SK-MEL-5 (cell line): ENCODE measurements around the gene ACTN4. TPM values are rescaled to one million over a fixed set of nuclear protein-coding genes. Genes with fewer than 3 reads are reported as not detected.

Experiments used
- DNase-seq: peaks from one replicate; pipeline ENCODE4 v3.0.0-alpha.2; 2016; ENCODE audit warnings: low read depth, low spot score
- in situ Hi-C: cut with HindIII; loops from 2 replicates; pipeline ENCODE4 v1.10.0; 2016; ENCODE audit warnings: low sequenced_read_pairs, high pct_unique_total_duplicates, low pct_unique_long_range_greater_than_20kb
- total RNA-seq: library from RNA; depleted of rRNA; stranded (reverse); fragments of >200 nt; shearing (Covaris generic); gene quantifications from 2 replicates; pipeline ENCODE4 v1.2.3, GENCODE V29; 2014

ACTN4 gene
- total RNA-seq, 1 experiment from 2014 or later: 69.8 TPM

- DNase-seq: no peak
- in situ Hi-C loops: no loop called here
Measured at GRCh38 chr19:38655148-38655824, 7.8 kb downstream of the ACTN4 start.

DNA sequence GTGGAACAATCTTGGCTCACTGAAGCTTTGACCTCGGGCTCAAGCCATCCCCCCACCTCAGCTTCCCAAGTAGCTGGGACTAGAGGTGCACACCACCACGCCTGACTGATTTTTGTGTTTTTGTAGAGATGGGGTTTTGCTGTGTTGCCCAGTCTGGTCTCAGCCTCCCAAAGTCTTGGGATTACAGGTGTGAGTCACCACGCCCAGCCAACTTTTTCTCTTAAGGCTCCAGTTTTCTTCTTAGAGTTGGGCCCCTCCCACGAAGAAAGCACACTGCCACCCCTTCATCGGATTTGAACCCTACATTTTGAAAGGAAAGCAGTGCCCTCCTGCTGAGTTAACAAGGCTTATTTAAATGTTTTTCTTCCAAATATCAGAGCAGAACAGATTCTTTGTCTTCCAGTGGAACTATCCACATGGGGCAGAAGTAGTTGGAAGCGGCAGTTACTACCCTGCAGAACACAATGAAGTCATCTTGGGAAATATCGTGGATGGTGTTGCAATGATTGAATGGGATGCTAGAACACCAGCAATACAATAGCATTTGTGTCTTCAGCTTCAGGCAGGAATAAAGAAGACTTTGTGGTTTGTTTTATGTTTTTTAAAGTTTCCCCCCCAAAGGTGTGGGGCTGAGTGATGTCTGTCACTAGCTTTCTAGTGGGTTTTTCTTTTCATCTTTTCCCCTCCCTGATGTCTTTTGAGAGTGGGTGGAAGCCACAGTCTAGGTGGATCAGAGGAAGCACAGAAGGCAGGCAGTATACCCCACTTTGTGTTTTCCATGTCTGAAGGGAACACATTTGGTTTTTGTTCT lies 8.9 kb downstream of the ACTN4 start:
- peak; percentile 90 for DNase-seq
- in situ Hi-C loops: no loop called here

DNA sequence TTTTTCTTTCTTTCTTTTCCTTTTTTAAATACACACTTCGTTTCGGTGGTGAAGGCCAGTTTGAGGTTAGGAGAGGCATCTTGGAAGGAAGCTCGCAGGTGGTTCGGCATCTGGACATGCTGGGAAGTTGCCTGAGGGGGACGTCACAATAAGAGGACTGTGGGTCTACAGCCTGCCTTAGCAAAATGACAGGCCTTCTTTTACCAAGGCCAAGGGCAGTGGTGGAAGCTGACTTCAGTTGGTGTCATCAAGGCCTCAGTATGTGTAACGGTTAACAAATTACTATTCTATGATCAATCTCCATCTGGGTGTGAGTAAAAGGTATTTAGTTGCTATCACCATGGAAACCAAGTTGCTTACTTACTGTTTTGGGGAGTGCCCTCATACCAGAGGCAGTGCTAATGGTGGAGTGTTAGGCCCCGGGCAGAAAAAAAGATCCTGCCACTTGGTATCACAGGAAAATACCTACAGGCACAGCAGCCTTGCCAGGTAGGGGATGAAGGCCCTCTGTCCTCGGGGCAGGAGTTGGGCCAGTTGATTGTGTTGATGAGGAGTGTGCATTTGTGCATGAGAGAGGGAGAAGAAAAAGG lies 10.3 kb downstream of the ACTN4 start:
- DNase-seq: no peak
- in situ Hi-C loops: no loop called here

DNA sequence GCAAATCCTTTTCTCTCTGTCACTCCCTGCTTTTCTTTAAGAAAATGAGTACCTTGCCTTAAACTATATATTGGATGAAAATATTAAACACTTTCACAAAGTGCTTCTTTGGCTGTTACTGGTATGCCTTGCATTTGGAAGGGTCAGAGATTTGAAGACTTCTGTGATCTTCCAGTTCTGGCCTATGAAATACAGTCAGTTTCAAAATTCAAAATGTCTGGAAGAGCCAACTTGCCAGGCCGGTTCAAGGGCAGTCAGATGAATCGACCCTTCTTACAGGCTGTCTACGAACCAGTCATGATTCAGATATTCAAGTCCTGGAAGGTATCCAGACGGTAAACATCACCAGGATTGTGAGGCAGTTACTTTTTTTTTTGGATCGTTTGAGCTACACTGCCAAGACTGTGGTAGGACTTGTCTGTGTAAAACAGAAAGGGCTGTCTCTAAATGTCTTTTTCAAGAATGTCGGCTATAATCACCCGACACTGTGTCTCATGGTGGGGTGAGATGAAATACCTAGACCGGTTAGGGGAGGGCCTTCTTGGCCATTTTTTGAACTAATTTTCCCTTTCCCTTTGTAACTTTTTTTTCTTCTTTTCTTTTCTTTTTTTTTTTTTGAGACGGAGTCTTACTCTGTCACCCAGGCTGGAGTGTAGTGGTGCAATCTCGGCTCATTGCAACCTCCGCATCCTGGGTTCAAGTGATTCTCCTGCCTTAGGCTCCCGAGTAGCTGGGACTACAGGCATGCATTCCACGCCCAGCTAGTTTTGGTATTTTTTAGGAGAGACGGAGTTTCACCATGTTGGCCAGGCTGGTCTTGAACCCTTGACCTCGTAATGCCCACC lies 11.2 kb downstream of the ACTN4 start:
- peak; percentile 83 for DNase-seq
- in situ Hi-C loops: no loop called here

- DNase-seq: no peak
- in situ Hi-C loops: no loop called here
Measured at GRCh38 chr19:38660724-38661123, 13.3 kb downstream of the ACTN4 start.

GRCh38 chr19:38661136-38661535 lies 13.7 kb downstream of the ACTN4 start:
- in situ Hi-C loops: no loop called here
- no peak for DNase-seq

DNA sequence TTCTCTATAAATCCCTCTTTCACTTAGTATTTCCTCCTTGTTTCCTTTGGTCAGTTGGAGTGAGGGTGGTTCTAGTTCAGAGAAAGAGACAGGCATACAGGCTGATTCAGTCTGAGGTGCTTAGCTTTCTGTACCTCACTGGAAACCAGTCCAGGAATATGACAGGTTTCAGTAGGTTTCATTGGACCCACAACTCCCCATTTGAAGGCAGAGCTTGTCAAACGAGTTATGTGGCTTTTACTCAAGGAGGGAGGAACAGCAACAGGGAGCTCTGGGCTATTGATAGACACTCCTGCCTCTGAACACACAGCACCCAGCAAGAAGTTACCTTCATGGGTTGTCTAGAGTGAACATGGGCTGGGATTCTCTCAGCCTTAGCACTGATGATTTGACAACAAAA lies 14.5 kb downstream of the ACTN4 start:
- DNase-seq: no peak
- in situ Hi-C loops: no loop called here

GRCh38 chr19:38662537-38663155 lies 15.2 kb downstream of the ACTN4 start:
- DNase-seq: no peak
- in situ Hi-C loops: no loop called here

DNA sequence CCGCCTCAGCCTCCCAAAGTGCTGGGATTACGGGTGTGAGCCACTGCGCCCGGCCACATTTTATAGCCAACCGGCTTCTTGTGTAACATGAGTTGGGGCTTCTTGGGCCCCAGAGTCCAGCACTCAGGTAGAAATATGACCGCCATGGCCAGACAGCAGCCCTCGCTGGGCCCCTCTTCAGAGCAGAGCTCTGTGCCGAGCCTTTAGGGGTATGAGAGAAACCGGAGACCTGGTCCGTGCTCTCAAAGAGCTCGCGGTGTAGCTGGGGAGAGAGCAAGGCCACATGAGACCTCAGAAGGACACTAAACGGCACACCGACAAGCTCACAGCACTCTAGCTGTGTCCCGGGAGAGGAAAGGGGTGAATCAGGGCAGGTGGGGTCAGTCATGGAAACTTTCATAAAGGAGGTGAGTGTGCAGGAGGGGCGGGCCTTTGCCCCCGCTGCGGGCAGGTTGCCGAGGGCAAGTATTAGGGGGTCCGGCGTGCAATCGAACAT lies 15.8 kb downstream of the ACTN4 start:
- no peak for DNase-seq
- in situ Hi-C loops: no loop called here

DNA sequence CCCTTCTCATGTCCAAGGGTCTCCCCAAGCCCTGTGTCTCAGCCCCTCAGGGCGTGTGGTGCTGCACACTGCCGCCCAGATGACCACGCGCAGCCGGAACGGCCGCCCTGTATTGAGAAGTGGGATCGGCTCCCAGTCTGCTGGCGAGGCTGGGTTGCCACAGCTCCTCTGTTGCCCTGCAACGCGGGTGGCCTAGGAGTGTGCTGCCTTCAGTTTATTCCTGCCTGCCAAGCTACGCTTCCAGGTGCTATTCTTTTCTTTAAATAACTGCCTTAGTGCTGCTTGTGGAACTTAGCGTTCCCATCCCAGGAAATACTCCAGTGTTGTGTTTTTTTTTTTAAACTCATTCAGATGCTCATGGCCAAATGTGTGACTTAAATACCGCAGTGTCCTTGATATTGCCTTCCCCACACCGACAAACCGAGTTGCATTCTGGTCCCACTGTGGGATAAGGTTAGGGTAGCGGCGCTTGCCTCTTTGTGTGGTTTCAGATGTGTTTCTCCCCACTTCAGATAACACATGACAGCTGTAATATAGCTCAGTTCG lies 16.6 kb downstream of the ACTN4 start:
- in situ Hi-C loops: no loop called here
- no peak for DNase-seq

GRCh38 chr19:38664503-38665211 lies 17.2 kb downstream of the ACTN4 start:
- in situ Hi-C loops: no loop called here
- no peak for DNase-seq

DNA sequence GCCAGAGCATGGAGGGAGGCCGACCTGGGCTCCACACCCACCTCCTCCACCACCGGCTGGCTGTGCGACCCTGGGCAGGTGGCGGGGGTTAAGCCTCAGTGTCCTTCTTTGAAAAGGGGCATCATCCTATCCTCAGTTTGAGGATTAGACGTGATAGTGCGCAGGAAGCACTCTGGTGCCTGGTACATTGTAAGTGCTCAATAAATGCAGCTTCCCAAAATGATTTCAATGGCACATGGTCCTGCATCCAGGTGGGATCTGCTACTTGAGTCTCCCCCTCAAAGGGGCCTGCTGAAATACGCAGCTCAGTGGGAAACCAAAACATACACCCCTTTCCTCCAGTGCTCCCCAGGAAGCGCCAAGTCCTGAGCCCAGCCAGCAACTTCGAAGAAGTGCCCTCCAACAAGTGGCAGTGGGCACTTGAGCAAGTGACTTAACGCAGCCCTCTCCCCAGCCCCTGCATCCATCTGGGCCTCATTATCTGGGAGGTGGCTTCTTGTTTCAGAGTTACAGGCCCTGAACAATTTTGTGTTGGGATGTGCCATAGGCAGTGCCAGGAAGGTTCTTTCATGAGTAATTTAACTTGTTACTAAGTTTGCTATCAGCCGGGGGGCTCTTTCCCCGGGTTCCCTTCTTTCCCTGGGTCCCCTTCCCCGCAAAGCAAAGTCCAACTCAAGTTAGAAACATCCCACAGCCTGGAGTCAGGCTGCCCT lies 17.9 kb downstream of the ACTN4 start:
- in situ Hi-C loops: no loop called here
- no peak for DNase-seq

- DNase-seq: no peak
- in situ Hi-C loops: no loop called here
Measured at GRCh38 chr19:38665950-38666662, 18.7 kb downstream of the ACTN4 start.

DNA sequence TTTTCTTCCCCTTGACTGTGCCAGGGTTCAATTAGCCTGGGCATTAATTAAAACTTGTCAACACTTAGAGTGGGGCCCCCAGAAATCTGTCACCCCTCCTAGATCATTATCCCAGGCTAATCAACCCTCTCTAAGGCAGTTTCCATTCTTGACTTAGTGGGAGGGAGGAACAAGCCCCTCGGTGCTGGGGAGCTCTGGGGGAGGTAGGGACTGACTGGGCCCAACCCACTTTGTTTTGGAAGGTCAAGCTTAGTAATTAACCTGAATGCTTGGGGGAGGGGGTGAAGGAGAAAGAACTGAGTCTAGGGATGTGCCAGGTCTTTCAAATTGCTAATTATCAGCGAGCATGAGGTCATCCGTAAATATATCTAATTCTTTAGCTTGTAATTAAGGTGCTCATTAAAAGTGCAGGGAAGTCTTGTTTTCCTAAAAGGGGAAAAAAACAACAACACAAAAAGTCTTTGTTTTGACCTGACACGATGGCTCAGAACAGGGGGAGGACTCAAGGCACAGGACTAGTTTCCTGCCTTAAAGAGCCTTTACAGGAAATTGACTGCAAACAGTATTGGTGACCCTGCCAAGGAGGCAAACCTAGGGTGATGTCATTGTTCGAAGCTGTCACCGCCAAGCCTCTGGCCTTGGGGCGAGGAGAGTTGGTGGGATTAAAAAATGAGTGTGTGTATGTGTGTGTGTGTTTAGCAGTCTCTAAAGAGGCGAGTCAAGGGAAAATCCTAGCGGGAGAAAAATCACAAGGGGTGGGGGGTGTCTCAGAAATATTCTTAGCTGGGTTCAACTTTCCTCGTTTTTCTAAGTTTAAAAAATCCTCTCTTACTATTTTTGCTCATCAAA lies 19.4 kb downstream of the ACTN4 start:
- peak; percentile 58 for DNase-seq
- in situ Hi-C loops: no loop called here
